Skin of body (tissue), 2 donors: ENCODE results near the gene NME4. TPM values are rescaled to one million over a fixed set of nuclear protein-coding genes. Genes with fewer than 3 reads are reported as not detected.
A peak's percentile ranks its signal among the peaks of the same experiment; 100 is the strongest.

ENCODE experiments used
- DNase-seq: peaks from one replicate; lab custom pipeline; 2025; lab: John Stamatoyannopoulos, UW
- total RNA-seq: library from RNA; depleted of rRNA; stranded (reverse); fragments of >200 nt; gene quantifications from one replicate; pipeline ENCODE4 v1.2.3, GENCODE V29; 2014

NME4 gene
- total RNA-seq, 1 donor from 2014 or later = 26.4 TPM

DNA sequence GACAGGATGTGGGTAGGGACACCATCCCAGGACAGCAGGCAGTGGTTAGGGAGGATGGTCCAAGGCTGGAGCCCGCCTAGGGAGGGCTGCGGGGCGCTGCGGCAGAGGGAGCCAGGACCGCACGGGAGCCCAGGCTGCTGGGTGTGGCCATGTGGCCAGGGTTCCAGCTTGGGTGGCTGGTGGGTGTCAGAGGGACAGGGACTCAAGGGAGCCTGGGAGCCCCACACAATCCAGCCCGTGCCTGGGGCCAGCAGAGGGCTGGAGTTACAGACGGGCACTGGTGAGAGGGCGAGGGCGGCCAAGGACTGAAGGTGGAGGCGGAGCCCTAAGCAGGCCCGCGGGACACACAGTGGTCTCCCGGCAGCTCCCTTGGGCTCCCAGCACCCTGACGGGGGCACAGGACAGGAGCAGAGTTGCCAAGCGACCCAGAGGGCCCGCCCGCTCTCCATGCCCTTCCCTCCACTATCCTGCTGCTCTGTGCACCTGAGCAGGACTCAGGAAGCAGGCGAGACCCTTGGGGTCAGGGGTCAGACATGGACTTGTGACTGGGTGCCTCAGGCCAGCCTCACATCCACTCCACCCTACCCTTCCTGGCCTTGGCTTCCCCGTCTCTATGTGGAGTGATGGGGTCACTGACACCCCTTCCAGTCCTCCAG lies 33.8 kb upstream of the NME4 start:
- DNase-seq = no peak

DNA sequence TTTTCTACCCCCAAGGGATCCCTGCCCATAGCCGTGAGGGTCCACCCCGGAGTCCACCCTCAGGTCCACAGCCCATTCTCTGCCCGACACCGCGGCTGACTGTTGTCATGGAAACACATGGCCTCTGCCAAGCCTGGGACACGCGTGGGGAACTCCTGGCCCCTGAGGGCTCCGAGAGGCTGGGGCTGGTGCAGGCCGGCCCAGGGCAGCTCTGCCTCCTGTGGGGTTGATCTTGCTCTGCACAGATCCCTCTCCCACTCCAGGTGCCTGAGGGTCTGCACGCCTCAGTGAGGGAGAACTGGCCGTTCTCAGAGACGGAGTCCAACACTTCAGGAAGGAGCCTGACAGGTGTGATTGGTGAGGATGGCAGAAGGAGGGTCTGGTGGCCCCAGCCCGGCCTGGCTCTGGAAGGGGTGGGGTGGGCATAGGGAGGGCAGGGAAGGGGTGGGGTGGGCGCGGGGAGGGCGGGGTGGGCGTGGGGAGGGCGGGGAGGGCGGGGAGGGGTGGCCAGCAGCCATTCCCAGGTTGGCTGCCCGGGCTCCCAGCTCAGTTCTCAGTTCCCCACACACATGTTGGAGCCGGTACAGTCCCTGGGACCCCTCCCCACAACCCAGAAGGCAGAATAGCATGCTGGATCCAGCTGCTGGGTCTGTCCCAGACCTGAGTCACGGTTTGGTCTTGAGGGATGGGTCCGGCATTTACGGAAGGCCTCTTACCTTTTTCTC lies 33.1 kb upstream of the NME4 start:
- no peak for DNase-seq

DNA sequence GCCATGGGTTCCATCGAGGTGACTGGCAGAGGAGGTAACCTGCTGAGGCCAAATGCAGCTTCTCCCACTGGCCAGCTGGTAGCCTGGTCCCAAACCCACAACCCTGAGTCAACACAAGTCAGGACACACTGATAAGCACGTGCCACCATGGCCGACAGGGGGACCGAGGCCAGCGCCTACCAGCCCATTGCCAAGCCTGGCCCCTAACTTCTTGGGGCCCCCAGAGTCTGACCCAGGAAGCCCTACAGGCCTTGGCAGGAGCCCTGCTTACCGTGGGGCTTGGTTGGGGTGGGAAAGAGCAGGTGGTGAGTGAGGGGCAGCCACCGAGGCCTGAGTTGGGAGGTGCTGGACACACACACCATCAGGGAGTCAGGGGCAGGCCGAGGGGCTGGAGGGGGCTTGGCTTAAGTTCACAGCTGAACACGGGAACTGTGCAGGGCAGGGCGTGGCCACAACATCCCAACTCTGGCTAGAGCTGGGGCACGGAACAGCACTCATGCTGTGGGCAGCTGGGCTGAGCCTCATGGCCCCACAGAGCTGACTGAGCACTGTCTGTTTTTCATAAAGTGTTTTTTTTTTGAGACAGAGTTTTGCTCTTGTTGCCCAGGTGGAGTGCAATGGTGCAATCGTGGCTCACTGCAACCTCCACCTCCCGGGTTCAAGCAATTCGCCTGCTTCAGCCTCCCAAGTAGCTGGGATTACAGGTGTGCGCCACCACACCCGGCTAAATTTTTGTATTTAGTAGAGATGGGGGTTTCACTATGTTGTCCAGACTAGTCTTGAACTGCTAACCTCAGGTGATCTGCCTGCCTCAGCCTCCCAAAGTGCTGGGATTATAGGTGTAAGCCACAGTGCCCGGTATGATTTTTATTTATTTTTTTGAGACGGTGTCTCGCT lies 32.2 kb upstream of the NME4 start:
- DNase-seq = no peak

DNA sequence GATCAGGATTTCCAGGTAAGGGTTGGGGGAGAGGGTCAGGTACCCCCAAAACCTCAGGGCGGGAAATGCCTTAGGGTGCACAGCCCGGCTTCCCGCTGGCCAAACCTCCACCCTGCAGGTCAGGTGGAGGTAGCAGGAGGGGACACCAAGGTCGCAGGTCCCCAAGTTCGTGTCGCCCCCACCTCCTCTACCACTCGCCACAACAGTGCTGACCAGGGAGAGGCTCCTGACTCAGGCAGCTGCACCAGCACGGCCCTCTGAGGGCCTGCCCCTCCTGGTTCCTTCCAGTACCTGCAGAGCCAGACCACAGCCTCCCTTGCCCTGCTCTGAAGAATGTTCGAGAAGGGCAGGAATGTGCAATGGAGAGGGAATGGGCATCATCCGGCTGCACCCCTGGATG lies 30.5 kb upstream of the NME4 start:
- DNase-seq = no peak

DNA sequence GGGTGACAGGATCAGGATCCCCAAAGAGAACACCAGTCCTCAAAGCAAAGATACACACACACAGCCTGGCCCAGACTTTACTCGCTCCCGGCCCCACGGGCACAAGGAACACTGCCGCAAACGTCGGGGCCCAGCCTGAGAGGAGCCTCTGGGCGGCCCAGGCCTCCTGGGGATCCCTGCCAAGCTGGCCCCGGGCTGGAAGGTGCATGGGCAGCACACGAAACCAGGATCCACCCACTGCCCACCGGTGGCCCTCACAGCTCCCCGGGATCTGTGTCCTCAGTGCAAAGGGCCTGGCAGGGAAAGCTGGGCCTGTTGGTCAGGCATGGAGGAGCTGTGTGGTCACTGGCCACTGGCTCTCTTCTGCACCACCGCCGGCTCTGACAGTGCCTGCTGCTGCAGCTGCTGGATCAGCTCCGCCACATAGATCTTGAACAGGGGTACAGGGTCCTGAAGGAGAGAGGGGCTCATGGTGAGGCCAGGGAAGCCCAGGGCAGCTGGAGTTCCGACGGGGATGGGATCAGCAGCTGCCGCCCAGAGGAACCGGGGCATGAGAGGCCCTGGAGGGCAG lies 29.6 kb upstream of the NME4 start:
- no peak for DNase-seq

DNA sequence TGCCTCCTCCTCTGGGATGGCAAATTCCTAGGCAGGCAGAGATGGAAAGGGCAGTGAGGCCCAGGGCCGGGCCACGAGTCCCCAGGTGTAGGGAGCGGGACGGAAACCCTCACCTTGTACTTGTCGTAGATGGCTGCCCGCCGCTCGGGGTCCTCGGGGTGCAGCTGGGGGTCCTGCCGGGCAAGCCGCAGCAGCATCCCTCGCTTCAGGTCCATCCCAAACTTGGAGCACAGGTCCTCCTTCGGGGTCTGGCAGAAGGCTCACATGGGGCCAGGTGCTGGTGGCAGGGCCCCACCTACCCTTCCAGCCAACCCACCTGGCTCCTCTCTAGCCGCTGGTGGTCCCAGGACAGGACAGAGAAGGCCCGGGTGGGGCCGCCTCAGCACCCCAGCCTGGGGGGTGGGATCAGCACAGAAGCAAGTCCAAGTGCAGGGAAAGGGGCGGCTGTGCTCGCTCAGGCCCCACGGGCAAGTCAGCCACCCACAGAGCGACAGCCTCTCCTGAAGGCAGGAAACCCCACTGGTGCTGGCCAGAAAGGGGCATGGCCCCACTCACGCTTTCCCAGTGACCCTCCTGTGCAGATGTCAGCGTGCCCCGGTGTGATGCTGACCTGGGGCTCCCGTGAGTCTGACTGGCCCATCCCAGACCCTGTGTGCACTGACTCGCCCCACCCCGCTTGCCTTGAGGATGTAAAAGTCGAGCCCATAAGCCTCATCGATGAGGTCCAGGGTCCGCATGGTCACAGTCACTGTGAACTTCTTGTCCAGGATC lies 28.4 kb upstream of the NME4 start:
- no peak for DNase-seq

DNA sequence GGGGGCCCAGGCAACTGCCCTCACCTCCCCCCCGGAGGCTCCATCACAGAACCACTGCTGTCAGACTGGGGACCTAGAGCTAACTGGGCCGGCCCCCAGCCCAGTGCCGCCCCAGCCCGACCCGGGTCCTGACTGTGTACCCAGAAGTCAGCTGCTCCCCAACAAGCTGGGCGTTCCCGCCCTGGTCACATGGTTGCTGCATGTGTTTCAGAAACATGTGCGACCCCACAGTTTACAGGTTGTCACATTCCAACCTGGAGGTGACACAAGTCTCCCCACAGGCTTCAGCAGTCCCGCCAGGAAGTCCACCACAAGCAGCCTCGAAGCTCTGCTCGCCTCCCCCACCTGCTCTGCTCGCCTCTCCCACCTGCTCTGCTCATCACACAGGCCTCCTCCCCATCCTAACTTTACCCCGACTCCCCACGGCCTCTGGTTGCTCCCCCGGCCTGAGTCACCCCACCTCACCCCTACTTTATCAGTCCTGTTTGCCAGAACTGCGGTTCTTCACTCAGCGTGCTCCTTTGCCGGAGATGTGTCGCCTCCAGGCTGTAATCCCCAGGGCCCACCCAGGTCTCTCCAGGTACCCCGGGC lies 27.6 kb upstream of the NME4 start:
- DNase-seq = no peak

DNA sequence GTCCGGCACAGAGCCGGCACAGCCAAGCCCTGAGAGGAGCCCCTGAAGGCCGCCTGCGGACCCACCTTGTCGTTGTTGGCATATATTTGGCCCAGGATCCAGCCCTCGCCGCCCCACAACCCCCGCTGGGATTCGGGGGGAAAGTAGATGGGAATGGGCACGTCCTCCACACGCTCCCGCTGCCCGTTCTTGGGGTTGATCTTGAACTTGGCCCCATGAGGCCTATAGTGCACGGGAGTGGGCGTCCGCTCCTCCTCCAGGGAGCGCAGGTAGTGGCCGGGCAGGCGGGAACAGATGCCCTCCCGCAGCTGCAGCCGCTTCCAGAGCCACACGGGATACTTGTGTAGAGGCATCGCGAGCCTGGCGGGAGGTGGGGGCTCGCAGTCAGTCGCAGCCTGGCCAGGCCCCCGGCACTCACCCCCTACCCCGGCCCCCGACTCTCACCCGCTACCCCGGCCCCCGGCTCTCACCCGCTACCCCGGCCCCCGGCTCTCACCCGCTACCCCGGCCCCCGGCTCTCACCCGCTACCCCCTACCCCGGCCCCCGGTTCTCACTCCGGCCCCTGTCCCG lies 27.0 kb upstream of the NME4 start:
- no peak for DNase-seq

DNA sequence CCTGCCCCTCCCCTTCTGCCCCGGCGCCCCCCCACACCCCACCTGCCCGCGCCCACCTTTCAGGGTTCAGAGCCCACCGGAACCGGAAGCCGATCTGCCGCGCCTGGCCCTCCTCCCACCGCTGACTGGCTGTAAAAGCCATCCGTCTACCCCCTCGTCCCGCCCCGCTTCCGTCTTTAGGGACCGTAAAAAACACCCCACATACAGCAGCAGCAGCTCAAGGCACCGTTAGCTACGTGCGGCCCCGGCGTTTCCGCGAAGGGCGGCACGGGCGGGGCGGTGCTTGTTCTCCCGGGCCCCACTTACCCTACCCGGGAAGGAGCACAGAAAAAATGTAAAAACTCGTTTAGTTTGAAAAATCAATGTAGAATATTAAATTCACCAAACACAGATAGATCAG lies 26.6 kb upstream of the NME4 start, which contains the start of gene MRPL28:
Gene MRPL28 (minus strand): TSS at position 96 of the 400 bp plus-strand sequence. CDS start 320 bp downstream, outside the sequence.
- peak; percentile 89 for DNase-seq

DNA sequence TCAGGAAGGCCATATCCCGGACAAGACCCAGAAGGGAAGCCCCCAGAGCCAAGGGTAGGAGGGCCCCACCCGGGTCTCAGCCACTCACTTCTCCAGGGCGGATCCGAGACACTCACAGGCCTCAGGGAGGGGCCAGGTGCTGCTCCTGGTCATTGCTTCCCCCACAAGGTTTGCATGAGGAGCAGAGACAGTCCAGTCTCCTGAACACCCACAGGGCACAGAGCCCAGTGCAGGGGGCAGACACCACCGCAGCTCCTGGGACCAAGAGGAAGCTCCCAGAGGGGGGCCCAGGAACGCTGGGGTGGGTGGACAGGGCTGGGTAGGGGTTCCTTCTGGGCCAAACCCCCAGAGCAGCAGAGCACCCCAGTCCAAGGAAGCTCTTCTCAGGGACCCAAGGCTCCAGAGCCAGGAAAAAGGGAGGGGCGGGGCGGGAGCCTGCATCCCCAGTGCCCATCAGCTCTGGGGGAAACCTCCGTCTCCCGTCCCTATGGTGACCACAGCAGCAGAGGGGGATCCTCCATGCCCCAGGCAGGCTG lies 26.0 kb upstream of the NME4 start:
- DNase-seq = no peak

DNA sequence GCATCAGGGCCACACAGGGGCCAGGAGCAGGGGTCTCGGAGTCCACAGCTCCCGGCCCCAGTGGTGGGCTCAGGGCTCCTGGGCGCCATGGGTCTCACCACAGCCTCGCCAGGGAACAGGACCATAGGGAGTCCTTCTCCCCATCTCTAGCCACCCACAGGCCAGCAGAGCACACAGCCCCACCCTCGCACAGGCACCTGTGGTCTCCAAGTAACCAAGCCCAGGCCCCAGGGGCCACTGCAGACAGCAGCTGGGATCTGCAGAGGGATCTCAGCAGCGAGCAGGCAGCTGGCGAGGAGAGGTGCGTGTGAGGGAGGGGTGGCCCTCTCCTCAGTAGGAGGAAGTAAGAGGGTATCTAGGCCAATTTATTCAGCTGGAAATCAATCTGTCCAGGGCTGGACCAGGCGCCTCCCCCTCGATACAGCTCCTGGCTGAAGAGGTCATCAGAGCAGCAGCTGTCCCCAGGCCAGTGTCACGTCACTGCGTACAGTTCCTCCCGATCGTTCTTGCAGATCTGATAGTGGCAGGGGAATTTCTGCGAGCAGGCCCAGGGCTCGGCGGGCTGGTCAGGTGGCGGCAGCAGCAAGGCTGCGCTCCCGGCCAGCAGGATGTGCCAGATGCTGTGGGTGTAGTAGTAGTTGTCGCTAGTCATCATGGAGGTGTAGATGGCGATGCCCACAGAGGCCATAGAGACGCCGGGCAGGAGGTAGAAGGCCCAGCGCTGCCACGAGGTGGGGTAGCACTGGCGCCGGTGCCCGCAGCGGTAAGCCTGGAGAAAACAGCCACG lies 25.3 kb upstream of the NME4 start:
- DNase-seq = no peak

DNA sequence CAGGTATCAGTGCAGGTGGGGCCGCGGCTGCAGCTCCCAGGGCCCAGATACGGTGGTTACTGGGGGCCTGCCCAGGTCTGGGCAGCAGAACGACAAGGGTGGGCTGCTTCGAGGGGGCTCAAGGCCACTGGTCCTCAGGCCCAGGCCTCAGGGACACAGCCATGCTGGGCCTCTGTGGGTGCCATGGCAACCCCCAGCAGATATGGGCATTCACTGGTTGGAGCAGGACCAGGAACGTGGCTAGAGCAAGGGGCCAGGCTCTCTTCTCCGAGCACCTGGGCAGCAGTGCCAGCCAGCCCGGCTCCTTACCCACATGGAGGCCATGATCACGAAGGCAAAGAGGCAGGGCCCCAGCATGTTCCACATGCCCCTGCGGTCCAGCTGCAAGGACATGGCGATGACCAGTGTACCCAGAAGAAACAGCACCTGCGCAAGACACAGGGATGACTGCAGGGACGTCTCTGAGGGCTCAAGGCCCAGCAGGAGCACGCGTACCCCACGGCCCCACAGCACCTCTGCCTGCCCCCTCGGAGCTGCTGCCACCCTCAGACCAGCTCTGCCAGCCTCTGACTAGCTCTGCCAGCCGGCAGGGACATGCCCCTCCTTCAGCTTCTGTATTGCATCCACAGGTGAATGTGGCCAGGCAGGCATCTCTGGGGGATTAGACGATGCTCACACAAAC lies 24.6 kb upstream of the NME4 start:
- no peak for DNase-seq

DNA sequence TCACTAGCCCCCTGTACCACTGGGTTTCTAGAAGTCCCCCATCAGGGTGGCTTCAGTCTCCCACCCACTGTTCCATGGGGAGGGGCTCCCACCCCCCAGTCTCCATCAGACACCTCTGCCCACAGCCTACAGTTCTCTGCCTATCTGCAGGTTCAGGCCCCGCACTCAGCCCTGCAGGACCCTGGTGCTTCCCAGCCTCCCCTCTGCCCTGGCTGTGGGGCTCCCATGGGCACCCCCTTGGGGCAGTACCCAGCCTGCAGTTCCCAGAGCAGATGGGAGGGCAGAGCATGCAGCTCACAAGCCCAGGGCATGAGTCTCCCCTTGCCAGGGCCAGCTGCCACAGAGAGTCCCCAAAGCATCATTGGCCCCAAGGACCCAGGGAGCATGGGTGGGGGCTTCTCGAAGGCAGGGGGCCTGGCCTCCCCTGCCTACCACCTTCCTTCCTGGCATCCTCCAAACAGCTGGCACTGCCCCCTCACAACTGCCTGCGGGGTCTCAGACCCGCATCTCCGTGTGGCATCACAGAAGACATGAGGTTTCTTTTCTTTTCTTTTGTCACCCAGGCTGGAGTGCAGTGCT lies 23.9 kb upstream of the NME4 start:
- no peak for DNase-seq

DNA sequence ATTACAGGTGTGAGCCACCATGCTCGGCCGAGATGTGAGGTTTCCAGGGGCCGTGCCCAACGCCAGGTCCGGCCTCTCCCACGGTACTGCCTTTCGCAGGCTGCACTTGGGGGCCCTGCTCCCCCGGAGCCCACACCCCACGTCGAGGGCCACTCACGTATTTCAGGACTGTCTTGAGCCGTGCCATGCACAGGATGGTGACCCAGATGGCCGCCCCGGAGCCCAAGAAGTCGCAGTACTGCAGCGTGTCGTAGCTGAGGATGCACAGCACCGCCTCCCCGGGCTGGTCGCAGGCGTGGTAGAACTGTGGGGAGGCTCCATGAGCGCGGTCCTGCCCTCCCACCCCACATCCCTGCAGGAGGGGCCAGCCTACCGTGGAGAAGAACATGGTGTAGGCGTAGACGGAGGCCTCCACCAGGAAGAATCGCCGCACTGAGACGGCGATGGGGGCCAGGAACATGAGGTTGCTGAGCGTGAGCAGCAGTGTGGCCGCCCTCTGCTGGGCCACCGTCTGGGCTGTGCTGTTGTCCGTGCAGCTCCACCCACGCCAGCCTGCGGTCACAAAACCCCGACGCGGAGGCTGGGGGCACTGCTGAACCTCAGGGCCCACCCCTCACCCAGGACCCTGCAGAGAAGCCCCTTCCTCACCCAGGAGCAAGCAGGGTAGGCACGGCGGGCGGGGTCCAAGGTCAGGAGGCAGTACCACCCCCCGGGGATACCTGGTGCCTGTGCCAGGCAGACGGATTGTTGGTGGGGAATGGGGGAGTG lies 23.0 kb upstream of the NME4 start:
- no peak for DNase-seq

DNA sequence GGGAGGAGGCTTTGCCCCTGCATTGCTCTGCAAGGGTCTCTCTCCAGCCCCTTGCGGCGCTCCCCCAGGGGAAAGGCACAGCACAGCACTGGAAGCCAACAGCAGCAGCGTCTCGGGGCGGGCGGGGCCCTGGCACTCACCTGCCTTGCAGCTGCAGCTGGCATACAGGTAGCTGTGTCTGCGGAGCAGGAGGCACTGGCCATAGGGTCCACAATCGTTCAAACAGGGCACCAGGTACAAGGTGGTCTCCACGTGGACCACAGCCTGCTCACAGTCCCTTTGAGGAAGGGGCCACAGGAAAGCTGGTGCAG lies 22.4 kb upstream of the NME4 start:
- no peak for DNase-seq

DNA sequence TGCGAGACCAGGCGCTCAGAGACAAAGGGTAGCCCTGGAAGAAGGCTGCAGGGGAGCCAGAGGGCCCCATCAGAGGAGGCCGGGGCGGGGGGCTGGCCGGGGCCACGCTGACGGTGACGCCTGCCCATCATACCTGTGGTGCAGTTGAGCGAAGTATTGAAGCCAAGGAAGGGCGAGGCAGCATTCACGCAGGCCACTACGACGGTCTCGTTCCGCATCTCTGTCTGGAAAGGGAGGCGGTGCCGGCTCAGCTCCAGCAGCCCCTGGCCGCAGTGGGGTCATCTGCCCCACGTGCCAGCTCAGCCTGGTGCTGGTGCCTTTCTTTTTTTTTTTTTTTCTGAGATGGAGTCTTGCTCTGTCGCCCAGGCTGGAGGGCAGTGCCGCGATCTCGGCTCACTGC lies 21.8 kb upstream of the NME4 start:
- DNase-seq = no peak

DNA sequence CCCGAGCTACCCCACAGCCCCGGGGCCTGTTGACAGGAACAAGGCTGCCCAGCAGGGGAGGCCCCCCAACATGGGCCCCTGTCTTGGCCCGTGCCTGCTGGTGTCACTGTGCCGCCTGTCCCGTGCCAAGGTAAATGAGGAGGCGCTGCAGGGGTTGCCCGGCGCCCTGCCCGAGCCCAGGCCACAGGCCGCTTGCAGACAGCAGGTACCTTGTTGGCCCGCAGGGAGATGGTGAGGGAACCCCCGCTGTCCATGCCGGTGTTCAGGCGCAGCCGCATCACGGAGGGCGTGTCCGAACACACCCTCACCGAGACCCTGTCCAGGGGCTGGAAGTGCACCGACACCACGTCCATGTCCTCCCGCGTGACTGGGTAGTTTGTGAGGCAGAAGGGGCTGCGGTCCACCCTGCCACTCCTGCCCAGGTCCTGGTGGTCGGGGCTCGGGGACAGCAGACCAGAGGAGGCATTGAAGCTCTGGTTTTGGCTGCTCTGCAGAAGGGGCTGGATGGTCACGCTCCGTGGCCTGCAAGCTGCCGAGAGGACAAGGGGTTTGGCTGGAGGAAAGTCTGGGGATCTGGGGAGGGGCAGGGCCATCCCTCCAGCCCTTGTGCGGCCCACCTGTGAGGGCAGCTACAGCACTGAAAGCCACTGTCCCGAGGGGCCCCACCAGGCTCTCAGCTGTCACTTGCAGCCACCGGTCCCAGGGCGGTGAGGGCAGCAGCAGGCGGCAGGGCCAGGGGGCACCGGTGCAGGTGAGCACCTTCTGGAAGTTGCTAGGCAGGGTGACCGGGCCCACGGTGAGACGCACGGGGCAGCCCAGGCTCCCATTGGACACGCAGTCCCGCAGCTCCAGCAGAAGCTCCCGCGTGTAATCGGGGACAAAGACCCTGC lies 20.8 kb upstream of the NME4 start:
- no peak for DNase-seq
